ENCODE results near the gene PRR18. TPM values are rescaled to one million over a fixed set of nuclear protein-coding genes. Genes with fewer than 3 reads are reported as not detected.

PRR18 gene
- total and polyA plus RNA-seq, 2 of the 13 experiments (the other 11 are each of a cell fraction or from before 2014, with no cell fraction given): 0.04 TPM

DNA sequence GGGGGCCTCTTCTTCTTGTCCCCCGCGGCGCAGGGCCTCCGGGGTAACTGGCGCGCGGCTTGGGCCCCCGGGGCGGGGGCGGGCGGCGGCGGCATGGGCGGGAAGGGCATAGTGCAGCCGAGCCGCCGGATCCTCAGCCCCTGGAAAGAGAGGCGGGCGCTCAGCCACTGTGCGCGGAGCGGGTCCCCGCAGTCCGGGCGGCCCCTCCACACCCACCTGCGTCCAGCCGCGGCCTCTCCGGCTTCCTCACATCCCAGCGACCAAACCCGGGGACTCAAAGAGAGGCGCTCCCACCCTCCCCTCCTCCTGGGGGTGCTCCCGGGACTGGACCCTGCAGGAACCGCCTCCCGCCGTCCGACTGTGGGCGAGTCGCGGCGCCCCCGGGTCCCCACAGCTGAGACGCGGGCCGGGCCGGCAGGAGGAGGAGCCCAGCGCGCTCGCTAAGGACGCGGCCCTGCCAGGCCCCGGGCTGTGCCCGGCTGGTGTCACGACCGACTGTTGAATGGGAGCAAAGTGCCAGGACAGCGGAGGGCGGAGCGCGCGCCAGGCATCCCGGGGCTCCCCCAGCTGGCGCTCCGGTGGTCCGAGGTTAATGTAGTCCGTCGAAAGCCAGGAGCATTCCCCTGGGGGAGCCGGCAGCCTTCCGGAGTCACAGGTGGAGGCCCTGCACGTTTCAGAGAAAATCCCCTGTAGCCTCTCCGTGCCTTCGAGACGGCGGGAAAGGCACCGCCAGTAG lies at the start of gene PRR18 (continued):
- TF ChIP-seq, protein P1, sequence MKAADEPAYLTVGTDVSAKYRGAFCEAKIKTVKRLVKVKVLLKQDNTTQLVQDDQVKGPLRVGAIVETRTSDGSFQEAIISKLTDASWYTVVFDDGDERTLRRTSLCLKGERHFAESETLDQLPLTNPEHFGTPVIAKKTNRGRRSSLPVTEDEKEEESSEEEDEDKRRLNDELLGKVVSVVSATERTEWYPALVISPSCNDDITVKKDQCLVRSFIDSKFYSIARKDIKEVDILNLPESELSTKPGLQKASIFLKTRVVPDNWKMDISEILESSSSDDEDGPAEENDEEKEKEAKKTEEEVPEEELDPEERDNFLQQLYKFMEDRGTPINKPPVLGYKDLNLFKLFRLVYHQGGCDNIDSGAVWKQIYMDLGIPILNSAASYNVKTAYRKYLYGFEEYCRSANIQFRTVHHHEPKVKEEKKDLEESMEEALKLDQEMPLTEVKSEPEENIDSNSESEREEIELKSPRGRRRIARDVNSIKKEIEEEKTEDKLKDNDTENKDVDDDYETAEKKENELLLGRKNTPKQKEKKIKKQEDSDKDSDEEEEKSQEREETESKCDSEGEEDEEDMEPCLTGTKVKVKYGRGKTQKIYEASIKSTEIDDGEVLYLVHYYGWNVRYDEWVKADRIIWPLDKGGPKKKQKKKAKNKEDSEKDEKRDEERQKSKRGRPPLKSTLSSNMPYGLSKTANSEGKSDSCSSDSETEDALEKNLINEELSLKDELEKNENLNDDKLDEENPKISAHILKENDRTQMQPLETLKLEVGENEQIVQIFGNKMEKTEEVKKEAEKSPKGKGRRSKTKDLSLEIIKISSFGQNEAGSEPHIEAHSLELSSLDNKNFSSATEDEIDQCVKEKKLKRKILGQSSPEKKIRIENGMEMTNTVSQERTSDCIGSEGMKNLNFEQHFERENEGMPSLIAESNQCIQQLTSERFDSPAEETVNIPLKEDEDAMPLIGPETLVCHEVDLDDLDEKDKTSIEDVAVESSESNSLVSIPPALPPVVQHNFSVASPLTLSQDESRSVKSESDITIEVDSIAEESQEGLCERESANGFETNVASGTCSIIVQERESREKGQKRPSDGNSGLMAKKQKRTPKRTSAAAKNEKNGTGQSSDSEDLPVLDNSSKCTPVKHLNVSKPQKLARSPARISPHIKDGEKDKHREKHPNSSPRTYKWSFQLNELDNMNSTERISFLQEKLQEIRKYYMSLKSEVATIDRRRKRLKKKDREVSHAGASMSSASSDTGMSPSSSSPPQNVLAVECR (CRISPR knock-in tag; IDR thresholded peaks at IDR 0.05; ENCODE audit: borderline replicate concordance): peak; percentile 54; the same call in 1 of the 2 replicates
- TF ChIP-seq, protein P2, sequence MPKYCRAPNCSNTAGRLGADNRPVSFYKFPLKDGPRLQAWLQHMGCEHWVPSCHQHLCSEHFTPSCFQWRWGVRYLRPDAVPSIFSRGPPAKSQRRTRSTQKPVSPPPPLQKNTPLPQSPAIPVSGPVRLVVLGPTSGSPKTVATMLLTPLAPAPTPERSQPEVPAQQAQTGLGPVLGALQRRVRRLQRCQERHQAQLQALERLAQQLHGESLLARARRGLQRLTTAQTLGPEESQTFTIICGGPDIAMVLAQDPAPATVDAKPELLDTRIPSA (CRISPR knock-in tag; IDR thresholded peaks at IDR 0.05; ENCODE audit: borderline replicate concordance): 0 out of 2 replicates have a peak, but pooled peaks have one; percentile 55
- TF ChIP-seq ARID2 (CRISPR knock-in tag; IDR thresholded peaks at IDR 0.05; ENCODE audit: borderline replicate concordance): 0 out of 2 replicates have a peak, but pooled peaks have one; percentile 48
- TF ChIP-seq ZSCAN31 (CRISPR knock-in tag; IDR thresholded peaks at IDR 0.05; ENCODE audit: low read depth): no peak; the same call in 1 of the 2 replicates
- TF ChIP-seq, protein P3, sequence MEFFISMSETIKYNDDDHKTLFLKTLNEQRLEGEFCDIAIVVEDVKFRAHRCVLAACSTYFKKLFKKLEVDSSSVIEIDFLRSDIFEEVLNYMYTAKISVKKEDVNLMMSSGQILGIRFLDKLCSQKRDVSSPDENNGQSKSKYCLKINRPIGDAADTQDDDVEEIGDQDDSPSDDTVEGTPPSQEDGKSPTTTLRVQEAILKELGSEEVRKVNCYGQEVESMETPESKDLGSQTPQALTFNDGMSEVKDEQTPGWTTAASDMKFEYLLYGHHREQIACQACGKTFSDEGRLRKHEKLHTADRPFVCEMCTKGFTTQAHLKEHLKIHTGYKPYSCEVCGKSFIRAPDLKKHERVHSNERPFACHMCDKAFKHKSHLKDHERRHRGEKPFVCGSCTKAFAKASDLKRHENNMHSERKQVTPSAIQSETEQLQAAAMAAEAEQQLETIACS (CRISPR knock-in tag; IDR thresholded peaks at IDR 0.05): no peak
- TF ChIP-seq MAF1 (CRISPR knock-in tag; IDR thresholded peaks at IDR 0.05; ENCODE audit: borderline replicate concordance): no peak
- TF ChIP-seq ZFY (CRISPR knock-in tag; IDR thresholded peaks at IDR 0.05): peak; percentile 28; the same call in 1 of the 2 replicates
- TF ChIP-seq, protein P4, sequence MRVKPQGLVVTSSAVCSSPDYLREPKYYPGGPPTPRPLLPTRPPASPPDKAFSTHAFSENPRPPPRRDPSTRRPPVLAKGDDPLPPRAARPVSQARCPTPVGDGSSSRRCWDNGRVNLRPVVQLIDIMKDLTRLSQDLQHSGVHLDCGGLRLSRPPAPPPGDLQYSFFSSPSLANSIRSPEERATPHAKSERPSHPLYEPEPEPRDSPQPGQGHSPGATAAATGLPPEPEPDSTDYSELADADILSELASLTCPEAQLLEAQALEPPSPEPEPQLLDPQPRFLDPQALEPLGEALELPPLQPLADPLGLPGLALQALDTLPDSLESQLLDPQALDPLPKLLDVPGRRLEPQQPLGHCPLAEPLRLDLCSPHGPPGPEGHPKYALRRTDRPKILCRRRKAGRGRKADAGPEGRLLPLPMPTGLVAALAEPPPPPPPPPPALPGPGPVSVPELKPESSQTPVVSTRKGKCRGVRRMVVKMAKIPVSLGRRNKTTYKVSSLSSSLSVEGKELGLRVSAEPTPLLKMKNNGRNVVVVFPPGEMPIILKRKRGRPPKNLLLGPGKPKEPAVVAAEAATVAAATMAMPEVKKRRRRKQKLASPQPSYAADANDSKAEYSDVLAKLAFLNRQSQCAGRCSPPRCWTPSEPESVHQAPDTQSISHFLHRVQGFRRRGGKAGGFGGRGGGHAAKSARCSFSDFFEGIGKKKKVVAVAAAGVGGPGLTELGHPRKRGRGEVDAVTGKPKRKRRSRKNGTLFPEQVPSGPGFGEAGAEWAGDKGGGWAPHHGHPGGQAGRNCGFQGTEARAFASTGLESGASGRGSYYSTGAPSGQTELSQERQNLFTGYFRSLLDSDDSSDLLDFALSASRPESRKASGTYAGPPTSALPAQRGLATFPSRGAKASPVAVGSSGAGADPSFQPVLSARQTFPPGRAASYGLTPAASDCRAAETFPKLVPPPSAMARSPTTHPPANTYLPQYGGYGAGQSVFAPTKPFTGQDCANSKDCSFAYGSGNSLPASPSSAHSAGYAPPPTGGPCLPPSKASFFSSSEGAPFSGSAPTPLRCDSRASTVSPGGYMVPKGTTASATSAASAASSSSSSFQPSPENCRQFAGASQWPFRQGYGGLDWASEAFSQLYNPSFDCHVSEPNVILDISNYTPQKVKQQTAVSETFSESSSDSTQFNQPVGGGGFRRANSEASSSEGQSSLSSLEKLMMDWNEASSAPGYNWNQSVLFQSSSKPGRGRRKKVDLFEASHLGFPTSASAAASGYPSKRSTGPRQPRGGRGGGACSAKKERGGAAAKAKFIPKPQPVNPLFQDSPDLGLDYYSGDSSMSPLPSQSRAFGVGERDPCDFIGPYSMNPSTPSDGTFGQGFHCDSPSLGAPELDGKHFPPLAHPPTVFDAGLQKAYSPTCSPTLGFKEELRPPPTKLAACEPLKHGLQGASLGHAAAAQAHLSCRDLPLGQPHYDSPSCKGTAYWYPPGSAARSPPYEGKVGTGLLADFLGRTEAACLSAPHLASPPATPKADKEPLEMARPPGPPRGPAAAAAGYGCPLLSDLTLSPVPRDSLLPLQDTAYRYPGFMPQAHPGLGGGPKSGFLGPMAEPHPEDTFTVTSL (CRISPR knock-in tag; IDR thresholded peaks at IDR 0.05; ENCODE audit: borderline replicate concordance): no peak
- TF ChIP-seq SRSF1 (optimal IDR thresholded peaks at IDR 0.05; ENCODE audit: low read depth, low read length): peak; percentile 55
- peak; percentile 51; the same call in 1 of the 2 replicates for TF ChIP-seq TOPORS (CRISPR knock-in tag; IDR thresholded peaks at IDR 0.05)
- TF ChIP-seq, protein P5, sequence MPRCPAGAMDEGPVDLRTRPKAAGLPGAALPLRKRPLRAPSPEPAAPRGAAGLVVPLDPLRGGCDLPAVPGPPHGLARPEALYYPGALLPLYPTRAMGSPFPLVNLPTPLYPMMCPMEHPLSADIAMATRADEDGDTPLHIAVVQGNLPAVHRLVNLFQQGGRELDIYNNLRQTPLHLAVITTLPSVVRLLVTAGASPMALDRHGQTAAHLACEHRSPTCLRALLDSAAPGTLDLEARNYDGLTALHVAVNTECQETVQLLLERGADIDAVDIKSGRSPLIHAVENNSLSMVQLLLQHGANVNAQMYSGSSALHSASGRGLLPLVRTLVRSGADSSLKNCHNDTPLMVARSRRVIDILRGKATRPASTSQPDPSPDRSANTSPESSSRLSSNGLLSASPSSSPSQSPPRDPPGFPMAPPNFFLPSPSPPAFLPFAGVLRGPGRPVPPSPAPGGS (CRISPR knock-in tag; IDR thresholded peaks at IDR 0.05): peak; percentile 75; the same call in 1 of the 2 replicates
- TF ChIP-seq HIVEP1 (CRISPR knock-in tag; IDR thresholded peaks at IDR 0.05): peak; percentile 56
- TF ChIP-seq GATAD2A (CRISPR knock-in tag; IDR thresholded peaks at IDR 0.05): no peak
- TF ChIP-seq CREM (IDR thresholded peaks at IDR 0.05): no peak
- no peak for TF ChIP-seq CREM (CRISPR knock-in tag; IDR thresholded peaks at IDR 0.05)

Measured in HepG2 (cell line).